Measurements from ENCODE around the gene SATB2.

SATB2 gene

GRCh38 chr2:199336546-199336945 lies 121.2 kb downstream of the SATB2 start:
- no peak for DNase-seq (ENCODE audit: extremely low spot score, insufficient read length, low read depth)
- FAIRE-seq, result no peak

GRCh38 chr2:199335502-199335901 lies 122.2 kb downstream of the SATB2 start:
- no peak for FAIRE-seq
- no peak for DNase-seq (ENCODE audit: extremely low spot score, insufficient read length, low read depth)

GRCh38 chr2:199329466-199329865 lies 128.3 kb downstream of the SATB2 start:
- DNase-seq (ENCODE audit: extremely low spot score, insufficient read length, low read depth), result no peak
- FAIRE-seq, result no peak

- no peak for DNase-seq (ENCODE audit: extremely low spot score, insufficient read length, low read depth)
- FAIRE-seq, result no peak
These were observed 128.7 kb downstream of the SATB2 start for GRCh38 chr2:199329031-199329430.

GRCh38 chr2:199325881-199326280 lies 131.9 kb downstream of the SATB2 start:
- FAIRE-seq, result no peak
- no peak for DNase-seq (ENCODE audit: extremely low spot score, insufficient read length, low read depth)

GRCh38 chr2:199322151-199322550 lies 135.6 kb downstream of the SATB2 start:
- no peak for FAIRE-seq
- no peak for DNase-seq (ENCODE audit: extremely low spot score, insufficient read length, low read depth)

GRCh38 chr2:199317646-199318045 lies 140.1 kb downstream of the SATB2 start:
- FAIRE-seq, result no peak
- DNase-seq (ENCODE audit: extremely low spot score, insufficient read length, low read depth), result no peak

- FAIRE-seq, result no peak
- no peak for DNase-seq (ENCODE audit: extremely low spot score, insufficient read length, low read depth)
These were observed 140.9 kb downstream of the SATB2 start for GRCh38 chr2:199316851-199317250.

GRCh38 chr2:199315299-199316179 lies 142.2 kb downstream of the SATB2 start:
- DNase-seq (ENCODE audit: extremely low spot score, insufficient read length, low read depth) (no peak), FAIRE-seq (no peak)

GRCh38 chr2:199312931-199313330 lies 144.8 kb downstream of the SATB2 start:
- DNase-seq (ENCODE audit: extremely low spot score, insufficient read length, low read depth) (no peak), FAIRE-seq (no peak)

GRCh38 chr2:199310771-199311585 lies 146.8 kb downstream of the SATB2 start:
- DNase-seq (ENCODE audit: extremely low spot score, insufficient read length, low read depth), result no peak
- FAIRE-seq, result no peak

GRCh38 chr2:199309973-199310372 lies 147.8 kb downstream of the SATB2 start:
- DNase-seq (ENCODE audit: extremely low spot score, insufficient read length, low read depth) (no peak), FAIRE-seq (no peak)

GRCh38 chr2:199309411-199309810 lies 148.3 kb downstream of the SATB2 start:
- FAIRE-seq, result no peak
- no peak for DNase-seq (ENCODE audit: extremely low spot score, insufficient read length, low read depth)

- DNase-seq (ENCODE audit: extremely low spot score, insufficient read length, low read depth), result no peak
- FAIRE-seq, result no peak
These were observed 149.2 kb downstream of the SATB2 start for GRCh38 chr2:199308567-199308966.

GRCh38 chr2:199307461-199307860 lies 150.3 kb downstream of the SATB2 start:
- FAIRE-seq (no peak), DNase-seq (ENCODE audit: extremely low spot score, insufficient read length, low read depth) (no peak)

GRCh38 chr2:199306116-199306515 lies 151.6 kb downstream of the SATB2 start:
- DNase-seq (ENCODE audit: extremely low spot score, insufficient read length, low read depth) (no peak), FAIRE-seq (no peak)

GRCh38 chr2:199303728-199304177 lies 154.0 kb downstream of the SATB2 start:
- DNase-seq (ENCODE audit: extremely low spot score, insufficient read length, low read depth) (no peak), FAIRE-seq (no peak)

GRCh38 chr2:199302851-199303250 lies 154.9 kb downstream of the SATB2 start:
- DNase-seq (ENCODE audit: extremely low spot score, insufficient read length, low read depth) (no peak), FAIRE-seq (no peak)

- no peak for FAIRE-seq
- DNase-seq (ENCODE audit: extremely low spot score, insufficient read length, low read depth), result no peak
These were observed 169.3 kb downstream of the SATB2 start for GRCh38 chr2:199288424-199288823.

- FAIRE-seq (no peak), DNase-seq (ENCODE audit: extremely low spot score, insufficient read length, low read depth) (no peak)
These were observed 175.4 kb downstream of the SATB2 start for GRCh38 chr2:199282309-199282708.

GRCh38 chr2:199279146-199279545 lies 178.6 kb downstream of the SATB2 start:
- FAIRE-seq, result no peak
- no peak for DNase-seq (ENCODE audit: extremely low spot score, insufficient read length, low read depth)

Data from GM18507 (cell line).